WERI-Rb-1 (cell line): ENCODE measurements around the gene STX7.

ENCODE experiments used
- DNase-seq: peaks from one replicate; pipeline ENCODE4 v3.0.0-alpha.2; 2020
- H3K27ac ChIP-seq: fragments of 250-450 bp; sonication (Bioruptor Pico); 2 replicates; pipeline ENCODE4 v1.5.1; 2020; ENCODE audit warnings: mild to moderate bottlenecking, moderate library complexity
- H3K27me3 ChIP-seq: fragments of 250-450 bp; sonication (Bioruptor Pico); 2 replicates; pipeline ENCODE4 v1.5.1; 2021; ENCODE audit warnings: mild to moderate bottlenecking, low read depth, moderate library complexity; ENCODE audit not compliant: insufficient read depth, severe bottlenecking
- H3K36me3 ChIP-seq: fragments of 250-450 bp; sonication (Bioruptor Pico); 2 replicates; pipeline ENCODE4 v1.5.1; 2020; ENCODE audit warnings: mild to moderate bottlenecking, moderate library complexity
- H3K4me3 ChIP-seq: 2 replicates; pipeline ENCODE4 v1.5.1; 2011; ENCODE audit warnings: low read depth, mild to moderate bottlenecking, control low read depth, low read length
- H3K9me3 ChIP-seq: fragments of 250-450 bp; sonication (Bioruptor Pico); 2 replicates; pipeline ENCODE4 v1.5.1; 2021; ENCODE audit warnings: mild to moderate bottlenecking, moderate library complexity; ENCODE audit not compliant: severe bottlenecking
- TF ChIP-seq, protein P1 (sequence below): IDR thresholded peaks from 2 replicates; pipeline ENCODE4 v1.5.1; 2011; ENCODE audit warnings: low read depth, mild to moderate bottlenecking, control low read depth, inconsistent platforms, low read length

STX7 gene

DNA sequence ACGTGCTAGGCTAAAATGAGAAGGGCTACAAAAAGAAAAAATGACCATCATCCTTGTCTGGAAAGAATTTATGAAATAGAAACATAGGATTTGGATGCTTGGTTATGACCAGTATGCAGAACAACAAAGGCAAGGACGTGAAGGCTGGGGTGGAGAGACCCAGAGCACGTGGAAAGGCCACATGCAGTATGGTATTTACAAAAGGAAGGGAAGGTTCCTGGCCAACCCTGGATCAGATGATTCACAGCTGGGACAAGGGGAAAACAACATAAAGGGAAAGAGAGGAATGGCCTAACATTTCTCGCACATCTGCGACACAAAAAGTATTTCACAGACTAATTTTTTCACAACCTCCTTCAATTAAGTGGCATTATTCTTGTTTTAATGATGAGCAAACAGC is 8.2 kb downstream of the STX7 start:
- no peak for DNase-seq
- no peaks in the 10 kb centered on the region for H3K9me3 ChIP-seq
- no peak overlapping the region for H3K27ac ChIP-seq
- H3K27me3 ChIP-seq, result no peaks in the 10 kb centered on the region
- TF ChIP-seq, protein P1, sequence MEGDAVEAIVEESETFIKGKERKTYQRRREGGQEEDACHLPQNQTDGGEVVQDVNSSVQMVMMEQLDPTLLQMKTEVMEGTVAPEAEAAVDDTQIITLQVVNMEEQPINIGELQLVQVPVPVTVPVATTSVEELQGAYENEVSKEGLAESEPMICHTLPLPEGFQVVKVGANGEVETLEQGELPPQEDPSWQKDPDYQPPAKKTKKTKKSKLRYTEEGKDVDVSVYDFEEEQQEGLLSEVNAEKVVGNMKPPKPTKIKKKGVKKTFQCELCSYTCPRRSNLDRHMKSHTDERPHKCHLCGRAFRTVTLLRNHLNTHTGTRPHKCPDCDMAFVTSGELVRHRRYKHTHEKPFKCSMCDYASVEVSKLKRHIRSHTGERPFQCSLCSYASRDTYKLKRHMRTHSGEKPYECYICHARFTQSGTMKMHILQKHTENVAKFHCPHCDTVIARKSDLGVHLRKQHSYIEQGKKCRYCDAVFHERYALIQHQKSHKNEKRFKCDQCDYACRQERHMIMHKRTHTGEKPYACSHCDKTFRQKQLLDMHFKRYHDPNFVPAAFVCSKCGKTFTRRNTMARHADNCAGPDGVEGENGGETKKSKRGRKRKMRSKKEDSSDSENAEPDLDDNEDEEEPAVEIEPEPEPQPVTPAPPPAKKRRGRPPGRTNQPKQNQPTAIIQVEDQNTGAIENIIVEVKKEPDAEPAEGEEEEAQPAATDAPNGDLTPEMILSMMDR, result no peak
- H3K36me3 ChIP-seq, result no peaks in the 10 kb centered on the region
- no peak overlapping the region for H3K4me3 ChIP-seq

DNA sequence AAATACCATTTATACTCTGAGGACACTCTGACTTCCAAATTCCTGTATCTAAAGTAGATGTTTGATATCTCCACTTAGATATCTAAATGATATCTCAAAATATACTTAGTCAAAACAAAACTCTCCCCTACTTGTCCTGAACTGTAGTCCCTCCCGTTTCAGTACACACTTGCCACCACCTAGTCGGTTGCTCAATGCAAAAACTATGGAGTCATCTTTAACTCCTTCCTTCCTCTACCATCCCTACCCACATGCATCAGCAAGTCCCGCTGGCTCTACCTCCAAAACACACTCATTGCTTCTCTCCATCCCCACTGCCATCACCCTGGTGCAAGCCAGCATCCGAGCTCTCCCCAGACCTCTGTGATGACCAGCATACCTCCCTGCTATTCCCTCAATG is 13.2 kb downstream of the STX7 start:
- H3K9me3 ChIP-seq, result no peaks in the 10 kb centered on the region
- H3K36me3 ChIP-seq, result no peaks in the 10 kb centered on the region
- TF ChIP-seq, protein P1, result no peak
- DNase-seq, result no peak
- no peaks in the 10 kb centered on the region for H3K27me3 ChIP-seq
- H3K27ac ChIP-seq, result no peak overlapping the region
- no peak overlapping the region for H3K4me3 ChIP-seq

- Histone ChIP-seq H3K36me3 (no peaks in the 10 kb centered on the region), H3K27ac (no peak overlapping the region), H3K4me3 (no peak overlapping the region), H3K9me3 (no peaks in the 10 kb centered on the region), H3K27me3 (no peaks in the 10 kb centered on the region)
- DNase-seq, result no peak
- TF ChIP-seq, protein P1, result no peak
These were observed 14.3 kb downstream of the STX7 start for GRCh38 chr6:132498638-132499037.

DNA sequence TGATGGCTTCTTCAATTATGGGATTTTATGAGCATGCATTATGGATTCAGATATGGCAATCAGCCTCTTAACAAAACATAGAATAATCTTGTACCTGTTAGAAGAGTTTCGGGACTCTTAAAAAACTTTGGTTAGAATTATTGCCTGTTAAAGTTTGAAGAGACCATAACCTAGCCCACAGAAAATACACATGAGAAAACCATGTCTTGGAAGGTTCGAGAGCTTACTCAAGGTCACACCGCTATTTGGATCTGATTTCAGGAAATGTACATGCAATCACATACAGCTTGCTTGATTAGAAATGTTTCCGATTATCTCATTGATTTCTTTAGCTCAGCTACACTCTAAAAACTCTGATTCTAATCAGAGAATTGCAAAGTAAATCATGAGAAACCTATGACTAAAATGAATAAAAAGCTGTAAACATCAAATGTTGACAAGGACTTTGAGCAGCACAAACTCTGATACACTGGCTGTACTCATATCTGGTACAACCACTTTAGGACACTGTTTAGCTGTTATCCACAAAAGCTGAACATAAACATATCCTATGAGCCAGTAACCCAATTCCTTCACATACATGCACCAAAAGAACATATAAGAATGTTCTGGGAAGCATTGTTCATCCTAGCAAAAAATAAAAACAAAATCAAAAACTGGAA is 16.3 kb downstream of the STX7 start:
- no peak for DNase-seq
- TF ChIP-seq, protein P1, result no peak
- Histone ChIP-seq H3K9me3 (no peaks in the 10 kb centered on the region), H3K27me3 (no peaks in the 10 kb centered on the region), H3K4me3 (no peak overlapping the region), H3K27ac (no peak overlapping the region), H3K36me3 (no peaks in the 10 kb centered on the region)

DNA sequence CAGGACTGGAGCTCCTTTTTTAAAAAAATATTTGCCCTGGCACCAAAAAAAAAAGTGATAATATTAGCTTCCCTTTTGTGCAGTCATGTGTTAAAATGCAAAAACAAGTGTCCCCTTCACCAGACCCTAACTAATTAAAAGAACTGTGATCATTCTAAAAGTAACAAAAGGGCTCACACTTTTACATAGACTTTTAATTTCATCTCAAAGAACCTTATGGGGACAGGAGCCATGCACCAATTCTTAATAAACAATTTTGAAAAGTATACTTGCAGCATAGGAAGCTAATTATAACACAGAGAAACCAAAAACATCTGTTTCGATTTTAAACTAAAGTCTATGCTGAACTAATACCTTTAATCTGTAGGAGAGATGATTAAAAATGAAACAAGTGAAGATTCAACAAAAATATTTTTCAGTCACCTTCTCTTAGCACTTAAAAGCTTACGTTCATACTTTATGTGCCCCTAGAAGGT is 17.3 kb downstream of the STX7 start:
- Histone ChIP-seq H3K4me3 (no peak overlapping the region), H3K27me3 (no peaks in the 10 kb centered on the region), H3K36me3 (no peaks in the 10 kb centered on the region), H3K27ac (no peak overlapping the region), H3K9me3 (no peaks in the 10 kb centered on the region)
- TF ChIP-seq, protein P1, result no peak
- DNase-seq, result no peak

DNA sequence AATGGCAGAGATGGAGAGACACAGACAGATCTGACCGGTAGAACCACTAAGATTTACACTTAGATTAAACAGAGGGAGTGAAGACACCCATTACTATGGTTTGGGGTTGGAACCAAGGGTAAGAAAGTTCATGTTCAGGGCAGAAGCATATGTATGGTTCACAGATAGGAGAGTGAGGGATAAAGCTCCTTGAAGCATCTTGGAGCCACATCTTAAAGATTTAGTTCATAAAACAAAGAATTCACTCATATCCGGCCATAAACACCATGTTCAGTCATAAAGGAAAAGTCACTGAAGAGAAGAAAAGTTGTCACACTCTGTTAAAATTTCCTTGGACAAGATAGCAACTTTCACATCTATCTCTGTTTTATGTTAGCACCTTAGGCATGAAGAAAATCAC is 18.0 kb downstream of the STX7 start:
- TF ChIP-seq, protein P1, result no peak
- Histone ChIP-seq H3K27me3 (no peaks in the 10 kb centered on the region), H3K27ac (no peak overlapping the region), H3K4me3 (no peak overlapping the region), H3K36me3 (no peaks in the 10 kb centered on the region), H3K9me3 (no peaks in the 10 kb centered on the region)
- DNase-seq, result no peak
